WTC11 (cell line): ENCODE data around the gene FIS1.

Experiments used
- CTCF ChIP-seq: fragments of 200-600 bp; IDR thresholded peaks from 2 replicates; pipeline ENCODE4 v1.8.0; 2022; ENCODE audit warnings: antibody characterized with exemption
- FOXJ3 ChIP-seq: sonication (generic); formaldehyde crosslinking; IDR thresholded peaks from 2 replicates; pipeline ENCODE4 v1.9.0; 2021; ENCODE audit warnings: missing genetic modification reagents, mild to moderate bottlenecking, borderline replicate concordance
- NFYB ChIP-seq: sonication (generic); formaldehyde crosslinking; conservative IDR thresholded peaks from 2 replicates; pipeline ENCODE4 v1.8.0; 2022; ENCODE audit warnings: low read depth, missing genetic modification reagents
- NR2C2 ChIP-seq: sonication (generic); formaldehyde crosslinking; IDR thresholded peaks from 2 replicates; pipeline ENCODE4 v1.8.0; 2022; ENCODE audit warnings: mild to moderate bottlenecking, missing genetic modification reagents
- NR3C1 ChIP-seq: sonication (generic); formaldehyde crosslinking; conservative IDR thresholded peaks from 2 replicates; pipeline ENCODE4 v1.8.1; 2023; ENCODE audit warnings: low read depth, mild to moderate bottlenecking, missing genetic modification reagents
- USF2 ChIP-seq: sonication (generic); formaldehyde crosslinking; IDR thresholded peaks from 2 replicates; pipeline ENCODE4 v1.8.1; 2023; ENCODE audit warnings: mild to moderate bottlenecking, missing genetic modification reagents, moderate library complexity
- ZBTB21 ChIP-seq: sonication (generic); formaldehyde crosslinking; IDR thresholded peaks from 2 replicates; pipeline ENCODE4 v1.8.1; 2023; ENCODE audit warnings: mild to moderate bottlenecking, missing genetic modification reagents, borderline replicate concordance
- TF ChIP-seq, protein P1 (sequence below): sonication (generic); formaldehyde crosslinking; IDR thresholded peaks from 2 replicates; pipeline ENCODE4 v1.8.0; 2022; ENCODE audit warnings: mild to moderate bottlenecking, missing genetic modification reagents

DNA sequence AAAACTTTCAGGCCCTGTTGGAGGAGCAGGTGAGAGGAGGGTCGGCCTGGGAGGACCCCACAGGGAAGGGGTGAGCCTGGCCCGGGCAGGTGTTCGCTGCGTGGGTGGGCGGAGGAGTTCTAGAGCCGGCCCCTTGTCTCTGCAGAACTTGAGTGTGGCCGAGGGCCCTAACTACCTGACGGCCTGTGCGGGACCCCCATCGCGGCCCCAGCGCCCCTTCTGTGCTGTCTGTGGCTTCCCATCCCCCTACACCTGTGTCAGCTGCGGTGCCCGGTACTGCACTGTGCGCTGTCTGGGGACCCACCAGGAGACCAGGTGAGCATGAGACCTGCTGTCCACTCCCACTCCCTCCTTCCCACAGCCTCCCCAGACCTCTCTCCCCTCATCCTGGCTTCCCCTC, 21.4 kb downstream of the FIS1 start:
- TF ChIP-seq CTCF (no peak), NR3C1 (CRISPR knock-in tag) (no peak), ZBTB21 (CRISPR knock-in tag) (no peak), USF2 (CRISPR knock-in tag) (no peak), FOXJ3 (no peak), NFYB (CRISPR knock-in tag) (no peak), NR2C2 (CRISPR knock-in tag) (no peak)
- TF ChIP-seq, protein P1, sequence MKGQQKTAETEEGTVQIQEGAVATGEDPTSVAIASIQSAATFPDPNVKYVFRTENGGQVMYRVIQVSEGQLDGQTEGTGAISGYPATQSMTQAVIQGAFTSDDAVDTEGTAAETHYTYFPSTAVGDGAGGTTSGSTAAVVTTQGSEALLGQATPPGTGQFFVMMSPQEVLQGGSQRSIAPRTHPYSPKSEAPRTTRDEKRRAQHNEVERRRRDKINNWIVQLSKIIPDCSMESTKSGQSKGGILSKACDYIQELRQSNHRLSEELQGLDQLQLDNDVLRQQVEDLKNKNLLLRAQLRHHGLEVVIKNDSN (CRISPR knock-in tag): no peak
